NCI-H187 treated with DMSO at 0.1 percent for 48 hours (cell line): ENCODE measurements around the gene TMEM143.
"Not testable (repeated sequence)": the region's sequence is repeated elsewhere in the genome, so short reads cannot be mapped to it uniquely, and the experiment has no call there.

Source experiments
- DNase-seq: peaks from one replicate; lab custom pipeline; 2025; lab: John Stamatoyannopoulos, UW

The TMEM143 gene

GRCh38 chr19:48330012-48330681 is 33.6 kb downstream of the TMEM143 start:
- DNase-seq = peak; percentile 90

DNA sequence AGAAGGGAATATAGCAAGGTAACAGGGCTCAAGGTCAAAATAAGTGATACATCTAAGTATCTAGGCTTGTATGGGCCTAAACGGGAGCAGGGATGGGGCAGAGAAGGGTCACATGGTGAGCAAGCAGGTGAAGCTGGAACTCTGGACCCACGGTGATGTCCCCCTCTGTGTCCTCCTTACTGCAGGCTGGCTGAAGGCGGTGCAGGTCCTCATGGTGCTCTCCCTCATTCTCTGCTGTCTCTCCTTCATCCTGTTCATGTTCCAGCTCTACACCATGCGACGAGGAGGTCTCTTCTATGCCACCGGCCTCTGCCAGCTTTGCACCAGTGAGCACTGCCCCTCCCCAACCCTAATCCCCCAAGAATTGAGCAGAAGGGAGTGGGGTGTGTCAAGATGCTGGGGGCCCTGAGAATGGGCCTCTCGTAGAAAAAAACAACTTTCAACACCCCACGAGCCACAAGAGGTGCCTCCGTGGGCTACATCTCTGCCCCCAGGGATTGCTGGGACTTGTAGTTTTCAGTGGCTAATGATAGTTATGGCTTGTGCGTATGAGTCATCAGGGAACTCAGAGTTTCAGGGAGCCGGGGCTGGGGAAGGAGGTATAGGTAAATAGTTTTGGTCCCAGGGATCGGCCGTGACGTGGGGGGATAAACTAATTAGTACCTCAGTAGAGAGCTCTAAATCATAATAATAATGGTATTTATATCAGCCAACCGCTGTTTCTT is 34.4 kb downstream of the TMEM143 start:
- DNase-seq = no peak

- no peak for DNase-seq
These were observed 38.4 kb downstream of the TMEM143 start, which contains the start of gene EMP3 for GRCh38 chr19:48325265-48325910. EMP3 (plus strand) TSS chr19:48325552; CDS start chr19:48326845, 1,293 bp downstream.

GRCh38 chr19:48321622-48322591 is 41.8 kb downstream of the TMEM143 start:
- peak; percentile 82 for DNase-seq

GRCh38 chr19:48321372-48321621 is 42.4 kb downstream of the TMEM143 start:
- peak; percentile 90 for DNase-seq

GRCh38 chr19:48319647-48320541 is 43.8 kb downstream of the TMEM143 start:
- DNase-seq = peak; percentile 28

DNA sequence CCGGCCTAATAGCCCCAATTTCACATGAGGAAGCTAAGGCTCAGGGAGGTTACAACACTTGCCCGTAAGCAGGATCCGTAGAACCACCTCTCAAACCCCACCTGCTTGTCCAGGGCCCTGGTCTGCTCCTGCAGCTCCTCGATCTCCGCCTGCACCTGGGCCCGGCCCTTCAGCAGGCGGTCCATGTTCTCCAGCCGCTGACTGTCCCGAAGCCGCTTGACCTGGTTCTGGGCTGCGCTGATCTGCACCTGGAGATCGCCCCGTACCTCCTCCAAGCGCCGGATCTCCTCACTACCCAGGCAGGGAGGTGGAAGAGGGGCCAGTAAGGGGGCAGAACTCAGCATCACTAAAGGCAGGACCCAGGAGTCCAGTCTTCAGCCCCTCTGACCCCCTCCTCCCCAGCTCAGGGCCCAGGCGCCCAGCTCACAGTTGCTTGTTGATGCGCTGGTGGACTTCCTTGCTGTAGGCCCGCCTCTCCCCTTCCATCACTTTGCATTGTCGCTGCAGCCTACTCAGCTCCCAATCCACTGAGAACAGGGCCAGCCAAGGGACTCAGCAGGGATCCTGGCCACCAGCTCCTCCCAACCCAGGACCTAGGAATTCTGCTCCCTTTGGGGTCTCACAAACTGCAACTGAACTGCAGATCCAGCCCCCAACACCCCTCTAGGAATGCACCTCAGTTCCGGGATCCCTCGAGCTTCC is 45.3 kb downstream of the TMEM143 start:
- DNase-seq = no peak

GRCh38 chr19:48317708-48317960 is 46.1 kb downstream of the TMEM143 start:
- DNase-seq = not testable (repeated sequence)

- DNase-seq = no peak
These were observed 48.0 kb downstream of the TMEM143 start for GRCh38 chr19:48315712-48316111.

DNA sequence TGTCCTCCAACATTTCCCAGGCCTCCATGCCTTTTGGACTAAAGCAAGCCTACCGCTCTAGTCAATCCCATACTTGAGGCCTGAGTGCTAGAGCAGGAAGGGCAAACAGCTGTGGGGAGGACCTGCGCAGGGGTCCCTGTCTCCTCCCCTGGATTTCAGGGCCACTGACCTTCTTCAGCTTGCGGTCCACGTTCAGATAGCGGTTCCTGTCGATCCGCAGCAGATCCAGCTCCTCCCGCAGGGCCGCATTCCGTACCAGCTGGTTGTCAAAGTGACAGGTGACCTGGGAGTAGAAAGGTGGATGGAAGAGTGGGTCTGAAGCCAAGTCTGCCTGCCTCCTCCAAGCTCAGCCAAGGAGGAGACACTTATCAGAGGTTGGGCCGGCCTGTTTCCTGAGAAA is 52.4 kb downstream of the TMEM143 start:
- DNase-seq = no peak

- DNase-seq = no peak
These were observed 53.5 kb downstream of the TMEM143 start for GRCh38 chr19:48310227-48310626.

DNA sequence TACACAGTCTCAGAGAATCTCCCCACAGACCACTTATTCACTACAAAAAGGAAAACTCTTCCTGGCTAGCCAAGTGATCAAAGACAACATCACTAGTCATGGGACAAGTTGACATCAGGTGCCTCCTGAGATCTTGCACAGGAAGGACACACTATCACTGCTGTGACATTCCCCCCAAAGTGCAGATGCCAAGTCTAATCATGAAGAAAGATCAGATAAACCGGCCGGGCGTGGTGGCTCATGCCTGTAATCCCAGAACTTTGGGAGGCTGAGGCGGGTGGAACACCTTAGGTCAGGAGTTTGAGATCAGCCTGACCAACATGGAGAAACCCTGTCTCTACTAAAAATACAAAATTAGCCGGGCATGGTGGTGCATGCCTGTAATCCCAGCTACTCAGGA is 54.0 kb downstream of the TMEM143 start:
- not testable (repeated sequence) for DNase-seq

DNA sequence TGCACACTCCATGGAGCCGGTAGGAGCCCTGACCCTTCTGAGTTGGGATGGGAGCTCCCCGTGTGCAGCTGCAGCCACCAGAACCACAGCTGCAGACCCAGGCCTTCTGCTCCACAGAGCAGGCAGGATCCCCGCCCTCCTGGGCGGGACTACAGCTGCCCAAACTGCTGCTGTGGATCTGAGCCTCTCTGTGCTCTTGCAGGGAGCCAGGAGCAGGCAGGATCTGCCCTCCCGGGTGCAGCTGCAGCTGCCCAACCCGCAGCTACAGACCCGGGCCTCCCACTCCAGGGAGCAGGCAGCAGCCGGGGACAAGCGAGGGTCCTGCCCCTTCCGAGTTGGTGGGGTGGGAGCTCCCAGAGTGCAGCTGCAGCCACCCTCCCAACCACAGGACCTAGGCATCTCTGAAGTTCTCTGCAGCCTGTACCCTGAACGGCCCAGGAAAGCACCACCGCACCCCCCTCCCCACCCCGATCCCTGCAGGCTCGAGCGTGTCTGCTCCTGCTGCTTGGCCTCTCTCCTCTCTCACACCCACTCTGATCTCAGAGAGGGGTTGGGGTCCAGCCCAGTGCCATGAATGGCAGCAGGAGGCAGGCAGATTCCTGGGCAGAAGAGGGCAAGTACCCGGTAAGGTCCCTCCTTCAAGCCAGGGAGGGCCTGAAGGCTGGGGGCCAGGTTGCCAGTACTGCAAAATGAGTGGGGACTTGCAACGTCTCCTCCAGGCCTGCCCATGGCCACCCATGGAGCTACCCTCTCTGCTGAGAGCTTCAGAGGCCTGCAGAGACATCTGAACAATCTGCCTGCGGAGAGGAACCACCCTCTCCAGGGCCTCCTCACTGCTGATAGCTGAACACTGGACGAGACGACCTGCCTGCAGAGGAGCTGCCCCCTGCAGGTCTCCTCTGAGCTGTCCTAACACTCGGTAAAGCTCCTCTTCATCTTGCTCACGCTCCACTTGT is 54.8 kb downstream of the TMEM143 start:
- DNase-seq = no peak

DNA sequence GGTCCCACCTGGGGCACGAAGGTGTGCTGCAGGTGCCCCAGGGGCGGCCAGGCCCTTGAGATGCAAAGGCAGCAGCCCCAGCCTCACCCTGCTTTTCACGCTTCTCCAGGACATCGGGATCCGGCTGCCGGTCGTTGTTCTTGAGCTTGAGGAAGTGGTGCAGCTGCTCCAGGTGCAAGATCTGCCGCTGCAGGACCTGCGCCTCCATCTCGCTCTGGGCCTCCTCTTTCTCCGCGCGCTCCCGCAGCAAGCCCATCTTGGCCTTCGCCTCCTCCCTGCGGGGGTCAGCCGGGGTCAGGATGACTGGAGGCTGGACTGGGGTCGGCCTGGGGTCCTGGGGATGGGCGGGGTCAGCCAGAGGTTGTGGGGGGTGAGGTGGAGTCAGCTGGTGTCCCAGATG is 59.9 kb downstream of the TMEM143 start:
- no peak for DNase-seq

GRCh38 chr19:48303367-48303766 is 60.4 kb downstream of the TMEM143 start:
- no peak for DNase-seq

DNA sequence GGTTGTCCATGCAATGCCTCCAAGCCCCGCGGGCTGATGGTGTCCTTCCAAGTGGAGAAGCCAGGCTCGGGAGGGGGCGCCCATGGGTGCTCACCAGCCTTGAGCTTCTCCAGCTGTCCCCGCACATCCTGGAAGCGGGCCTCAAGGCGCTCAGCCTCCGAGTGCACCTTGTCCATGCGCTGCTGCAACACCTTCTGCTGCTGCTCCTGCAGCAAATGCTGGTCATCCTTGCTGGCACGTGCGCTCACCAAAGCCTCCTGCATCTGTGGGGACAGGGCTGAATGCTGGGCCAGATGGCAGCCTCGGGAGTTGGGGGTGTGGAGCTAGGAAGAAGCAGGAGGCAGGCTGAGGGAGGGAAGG is 61.2 kb downstream of the TMEM143 start:
- DNase-seq = no peak

DNA sequence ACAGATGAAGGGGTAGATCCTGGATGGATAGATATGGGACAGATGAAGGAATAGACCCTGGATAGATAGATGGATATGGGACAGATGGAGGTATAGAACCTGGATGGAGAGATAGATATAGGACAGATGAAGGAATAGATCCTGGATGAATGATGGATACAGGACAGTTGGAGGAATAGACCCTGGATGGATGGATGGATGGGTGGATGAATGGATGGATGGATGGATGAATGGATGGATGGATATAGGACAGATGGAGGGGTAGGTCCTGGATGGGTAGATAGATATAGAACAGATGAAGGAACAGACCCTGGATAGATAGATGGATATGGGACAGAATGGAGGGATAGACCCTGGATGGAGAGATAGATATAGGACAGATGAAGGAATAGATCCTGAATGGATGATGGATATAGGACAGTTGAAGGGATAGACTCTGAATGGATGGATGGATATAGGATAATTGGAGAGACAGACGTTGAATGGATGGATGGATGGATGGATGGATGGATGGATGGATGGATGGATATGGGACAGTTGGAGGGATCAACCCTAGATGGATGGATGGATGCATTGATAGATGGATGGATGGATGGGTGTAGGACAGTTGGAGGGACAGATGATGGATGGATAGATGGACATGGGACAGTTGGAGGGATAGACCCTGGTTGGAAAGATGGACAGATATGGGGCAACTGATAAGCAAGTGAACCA is 61.7 kb downstream of the TMEM143 start:
- no peak for DNase-seq

DNA sequence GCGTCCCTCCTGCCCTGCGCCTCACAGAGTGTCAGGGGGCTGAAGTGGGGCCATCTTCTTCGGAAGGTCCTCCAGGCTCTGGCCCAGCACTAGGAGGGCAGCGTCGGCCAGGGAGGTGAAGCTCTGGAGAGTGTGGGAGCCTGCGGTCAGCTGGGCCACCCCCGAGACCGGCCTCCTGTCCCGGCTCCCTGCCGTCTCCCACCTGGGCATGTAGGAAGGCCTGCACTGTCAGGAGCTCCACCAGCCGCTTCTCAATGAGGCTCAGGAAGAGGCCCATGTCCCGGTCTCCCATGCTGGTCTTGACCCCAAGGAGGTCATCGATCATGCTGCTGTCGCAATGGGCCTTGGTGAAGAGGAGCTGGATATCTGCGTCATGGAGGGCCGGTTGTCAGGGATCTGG is 65.8 kb downstream of the TMEM143 start:
- no peak for DNase-seq
